ENCODE measurements around the gene MST1R.
"Not testable (repeated sequence)": the region's sequence is repeated elsewhere in the genome, so short reads cannot be mapped to it uniquely, and the experiment has no call there.

The MST1R gene

GRCh38 chr3:49903451-49904424 is at the start of gene MST1R:
Gene MST1R, minus strand, starts transcription at chr3:49903873. Its CDS starts 264 bp downstream, at chr3:49903609.
- DNase-seq (ENCODE audit: low read depth in 2 of 2) = peak; percentile 52 to 84

GRCh38 chr3:49952924-49953323 is 49.3 kb upstream of the MST1R start:
- no peak for DNase-seq (ENCODE audit: low read depth in 2 of 2)

GRCh38 chr3:49942651-49943050 is 39.0 kb upstream of the MST1R start:
- DNase-seq (ENCODE audit: low read depth in 2 of 2) = no peak

- no peak for DNase-seq (ENCODE audit: low read depth in 2 of 2)
Observed at GRCh38 chr3:49940667-49941249, 37.1 kb upstream of the MST1R start.

GRCh38 chr3:49939858-49940666 is 36.4 kb upstream of the MST1R start, which contains the start of gene RBM6:
Gene RBM6, plus strand, starts transcription at chr3:49940150. Its CDS starts 22,492 bp downstream, at chr3:49962642.
- DNase-seq (ENCODE audit: low read depth in 2 of 2) = peak; percentile 88 to 93

GRCh38 chr3:49937090-49937489 is 33.4 kb upstream of the MST1R start:
- no peak for DNase-seq (ENCODE audit: low read depth in 2 of 2)

- not testable (repeated sequence) for DNase-seq (ENCODE audit: low read depth in 2 of 2)
Observed at GRCh38 chr3:49932281-49932680, 28.6 kb upstream of the MST1R start.

- DNase-seq (ENCODE audit: low read depth in 2 of 2) = no peak
Observed at GRCh38 chr3:49930922-49931321, 27.2 kb upstream of the MST1R start.

GRCh38 chr3:49930168-49930690 is 26.6 kb upstream of the MST1R start:
- DNase-seq (ENCODE audit: low read depth in 2 of 2) = no peak

GRCh38 chr3:49929291-49930167 is 25.9 kb upstream of the MST1R start, which contains the start of gene MON1A:
Gene MON1A, minus strand, starts transcription at chr3:49929811. Its CDS starts 16,465 bp downstream, at chr3:49913346.
- DNase-seq (ENCODE audit: low read depth in 2 of 2) = peak; percentile 69 to 94

GRCh38 chr3:49928481-49929017 is 24.9 kb upstream of the MST1R start:
- DNase-seq (ENCODE audit: low read depth in 2 of 2) = no peak

GRCh38 chr3:49927798-49928197 is 24.1 kb upstream of the MST1R start:
- no peak for DNase-seq (ENCODE audit: low read depth in 2 of 2)

GRCh38 chr3:49926117-49926728 is 22.6 kb upstream of the MST1R start:
- DNase-seq (ENCODE audit: low read depth in 2 of 2) = no peak

GRCh38 chr3:49925485-49925884 is 21.8 kb upstream of the MST1R start:
- no peak for DNase-seq (ENCODE audit: low read depth in 2 of 2)

GRCh38 chr3:49924683-49925082 is 21.0 kb upstream of the MST1R start:
- no peak for DNase-seq (ENCODE audit: low read depth in 2 of 2)

GRCh38 chr3:49917806-49918590 is 14.3 kb upstream of the MST1R start:
- not testable (repeated sequence) for DNase-seq (ENCODE audit: low read depth in 2 of 2)

- DNase-seq (ENCODE audit: low read depth in 2 of 2) = no peak
Observed at GRCh38 chr3:49916686-49917085, 13.0 kb upstream of the MST1R start.

GRCh38 chr3:49914906-49915305 is 11.2 kb upstream of the MST1R start:
- no peak for DNase-seq (ENCODE audit: low read depth in 2 of 2)

- no peak for DNase-seq (ENCODE audit: low read depth in 2 of 2)
Observed at GRCh38 chr3:49912881-49913281, 9.2 kb upstream of the MST1R start.
